ENCODE data around the gene CARS1.

DNA sequence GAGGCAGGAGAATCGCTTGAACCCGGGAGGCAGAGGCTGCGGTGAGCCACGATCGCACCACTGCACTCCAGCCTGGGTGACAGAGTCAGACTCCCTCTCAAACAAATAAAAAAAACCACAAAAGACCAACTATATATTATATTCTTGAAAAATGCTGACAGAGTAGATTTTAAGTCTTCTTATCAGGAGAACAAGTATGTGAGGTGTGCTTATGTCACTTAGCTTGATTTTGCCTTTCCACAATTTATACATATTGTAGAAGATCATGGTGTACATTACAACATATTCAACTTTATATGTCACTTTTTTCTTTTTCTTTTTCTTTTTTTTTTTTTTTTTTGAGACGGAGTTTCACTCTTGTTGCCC lies 24.1 kb upstream of the CARS1 start:
- TF ChIP-seq, protein P1, sequence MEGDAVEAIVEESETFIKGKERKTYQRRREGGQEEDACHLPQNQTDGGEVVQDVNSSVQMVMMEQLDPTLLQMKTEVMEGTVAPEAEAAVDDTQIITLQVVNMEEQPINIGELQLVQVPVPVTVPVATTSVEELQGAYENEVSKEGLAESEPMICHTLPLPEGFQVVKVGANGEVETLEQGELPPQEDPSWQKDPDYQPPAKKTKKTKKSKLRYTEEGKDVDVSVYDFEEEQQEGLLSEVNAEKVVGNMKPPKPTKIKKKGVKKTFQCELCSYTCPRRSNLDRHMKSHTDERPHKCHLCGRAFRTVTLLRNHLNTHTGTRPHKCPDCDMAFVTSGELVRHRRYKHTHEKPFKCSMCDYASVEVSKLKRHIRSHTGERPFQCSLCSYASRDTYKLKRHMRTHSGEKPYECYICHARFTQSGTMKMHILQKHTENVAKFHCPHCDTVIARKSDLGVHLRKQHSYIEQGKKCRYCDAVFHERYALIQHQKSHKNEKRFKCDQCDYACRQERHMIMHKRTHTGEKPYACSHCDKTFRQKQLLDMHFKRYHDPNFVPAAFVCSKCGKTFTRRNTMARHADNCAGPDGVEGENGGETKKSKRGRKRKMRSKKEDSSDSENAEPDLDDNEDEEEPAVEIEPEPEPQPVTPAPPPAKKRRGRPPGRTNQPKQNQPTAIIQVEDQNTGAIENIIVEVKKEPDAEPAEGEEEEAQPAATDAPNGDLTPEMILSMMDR (IDR thresholded peaks at IDR 0.05), result no peak
- TF ChIP-seq POLR2A (IDR thresholded peaks at IDR 0.05), result no peak

Measured in Peyer's patch (tissue), 4 donors.